ENCODE data around the gene NTM.

The NTM gene

GRCh38 chr11:132022285-132022684, 651.9 kb downstream of the NTM start:
- DNase-seq (ENCODE audit: low read depth) = no peak

GRCh38 chr11:132022733-132023478, 652.5 kb downstream of the NTM start:
- DNase-seq (ENCODE audit: low read depth) = peak; percentile 9

- peak; percentile 96 for DNase-seq (ENCODE audit: low read depth)
Observed at GRCh38 chr11:132024587-132025295, 654.3 kb downstream of the NTM start.

- no peak for DNase-seq (ENCODE audit: low read depth)
Observed at GRCh38 chr11:132026746-132027145, 656.3 kb downstream of the NTM start.

- DNase-seq (ENCODE audit: low read depth) = peak; percentile 65
Observed at GRCh38 chr11:132028380-132029240, 658.2 kb downstream of the NTM start.

GRCh38 chr11:132030896-132031295, 660.5 kb downstream of the NTM start:
- no peak for DNase-seq (ENCODE audit: low read depth)

- DNase-seq (ENCODE audit: low read depth) = peak; percentile 85
Observed at GRCh38 chr11:132032555-132032954, 662.1 kb downstream of the NTM start.

- DNase-seq (ENCODE audit: low read depth) = no peak
Observed at GRCh38 chr11:132033051-132033450, 662.6 kb downstream of the NTM start.

- DNase-seq (ENCODE audit: low read depth) = no peak
Observed at GRCh38 chr11:132035228-132035627, 664.8 kb downstream of the NTM start.

- DNase-seq (ENCODE audit: low read depth) = no peak
Observed at GRCh38 chr11:132035766-132036165, 665.4 kb downstream of the NTM start.

- DNase-seq (ENCODE audit: low read depth) = no peak
Observed at GRCh38 chr11:132036220-132036619, 665.8 kb downstream of the NTM start.

GRCh38 chr11:132036746-132037466, 666.5 kb downstream of the NTM start:
- DNase-seq (ENCODE audit: low read depth) = peak; percentile 37

- DNase-seq (ENCODE audit: low read depth) = no peak
Observed at GRCh38 chr11:132037467-132037862, 667.0 kb downstream of the NTM start.

- no peak for DNase-seq (ENCODE audit: low read depth)
Observed at GRCh38 chr11:132037956-132038355, 667.5 kb downstream of the NTM start.

- no peak for DNase-seq (ENCODE audit: low read depth)
Observed at GRCh38 chr11:132039521-132039920, 669.1 kb downstream of the NTM start.

GRCh38 chr11:132042296-132042695, 671.9 kb downstream of the NTM start:
- DNase-seq (ENCODE audit: low read depth) = no peak

GRCh38 chr11:132043714-132044113, 673.3 kb downstream of the NTM start:
- DNase-seq (ENCODE audit: low read depth) = no peak

- DNase-seq (ENCODE audit: low read depth) = no peak
Observed at GRCh38 chr11:132045107-132045506, 674.7 kb downstream of the NTM start.

GRCh38 chr11:132046288-132046865, 676.0 kb downstream of the NTM start:
- no peak for DNase-seq (ENCODE audit: low read depth)

GRCh38 chr11:132047167-132047566, 676.8 kb downstream of the NTM start:
- no peak for DNase-seq (ENCODE audit: low read depth)

- no peak for DNase-seq (ENCODE audit: low read depth)
Observed at GRCh38 chr11:132048040-132048439, 677.6 kb downstream of the NTM start.

- no peak for DNase-seq (ENCODE audit: low read depth)
Observed at GRCh38 chr11:132049205-132049604, 678.8 kb downstream of the NTM start.

All from ELR (cell line).